Lung (tissue), 12 donors: ENCODE data around the gene PLCB4. TPM values are rescaled to one million over a fixed set of nuclear protein-coding genes. Genes with fewer than 3 reads are reported as not detected.

Experiments used
- ATAC-seq: fragments of 200-7000 bp; cut with Tn5 transposase; one replicate; pipeline ENCODE4 v1.9.1; 2020; ENCODE audit warnings: moderate number of reproducible peaks; ENCODE audit not compliant: insufficient read depth, low FRiP score
- DNase-seq, 3 donors: peaks; one replicate each; pipeline ENCODE4 v3.0.0-alpha.2; 2013 to 2017
- H3K27ac ChIP-seq, 2 donors: one replicate each; pipeline ENCODE4 v1.5.1; 2013; ENCODE audit warnings: mild to moderate bottlenecking in 2 of 2, moderate library complexity in 2 of 2, control low read depth in 1 of 2, inconsistent platforms in 1 of 2, low read depth in 1 of 2, low read length in 1 of 2
- H3K27me3 ChIP-seq, 3 donors: one replicate each; pipeline ENCODE4 v1.5.1; 2013; ENCODE audit warnings: low read length in 2 of 3; ENCODE audit not compliant: control insufficient read depth in 3 of 3, insufficient read depth in 3 of 3
- H3K36me3 ChIP-seq, 4 donors: one replicate each; pipeline ENCODE4 v1.5.1; 2013; ENCODE audit warnings: low read length in 4 of 4, mild to moderate bottlenecking in 1 of 4, moderate library complexity in 1 of 4; ENCODE audit not compliant: control insufficient read depth in 4 of 4, insufficient read depth in 4 of 4
- H3K4me1 ChIP-seq, 5 donors: one replicate each; pipeline ENCODE4 v1.5.1; 2013; ENCODE audit warnings: low read length in 5 of 5, mild to moderate bottlenecking in 2 of 5, moderate library complexity in 1 of 5; ENCODE audit not compliant: control insufficient read depth in 5 of 5, insufficient read depth in 5 of 5
- H3K4me3 ChIP-seq: one replicate; pipeline ENCODE4 v1.5.1; 2013; ENCODE audit warnings: mild to moderate bottlenecking, control low read depth, moderate library complexity
- H3K9ac ChIP-seq, 2 donors: one replicate each; pipeline ENCODE4 v1.5.1; 2013; ENCODE audit warnings: low read length in 2 of 2, control low read depth in 1 of 2; ENCODE audit not compliant: insufficient read depth in 1 of 2
- H3K9me3 ChIP-seq, 4 donors: one replicate each; pipeline ENCODE4 v1.5.1; 2013; ENCODE audit warnings: low read length in 3 of 4, mild to moderate bottlenecking in 1 of 4, moderate library complexity in 1 of 4; ENCODE audit not compliant: control insufficient read depth in 4 of 4, insufficient read depth in 3 of 4
- WGBS, 2 donors: extraction: QIAGEN DNeasy Blood & Tissue Kit; methylation state at CpG; one replicate each; pipeline ENCODE4 v1.1.7; 2013; 5-methylcytosine and 5-hydroxymethylcytosine counted together
- polyA plus RNA-seq, 2 donors: library from polyadenylated mRNA; stranded (reverse); fragments of 200-250 nt; gene quantifications; one replicate each; pipeline ENCODE4 v1.2.1, GENCODE V29; 2013
- total RNA-seq, 2 donors: library from RNA; depleted of rRNA in 1 of 2; stranded (reverse); fragments of >200 nt in 1 of 2; gene quantifications; one replicate each; pipeline ENCODE4 v1.2.1, GENCODE V29; 2014 to 2021
- TF ChIP-seq, protein P1 (sequence below): IDR thresholded peaks from 2 replicates; pipeline ENCODE4 v1.5.1; 2012; ENCODE audit warnings: mild to moderate bottlenecking; ENCODE audit errors: control extremely low read depth, extremely low read depth
- donor health status: control.
- donor health status: control.
- donor health status: Bipolar disorder and iron deficiency.
- donor health status: healthy.
- donor health status: DM: yes; HTN: yes; CAD: no.

Gene PLCB4
- total and polyA plus RNA-seq, 4 donors = 2.1 to 18.6 (median 5.6) TPM

GRCh38 chr20:9422321-9423057 lies 353.6 kb downstream of the PLCB4 start:
- Histone ChIP-seq H3K4me3 (no peak overlapping the region), H3K9ac (no peak overlapping the region), H3K4me1 (peaks cover 0 to 6% (median 2%) of the 10 kb centered on the region in 5 donors), H3K27ac (no peak overlapping the region), H3K27me3 (no peaks in the 10 kb centered on the region), H3K36me3 (peaks cover 0 to 24% (median under 1%) of the 10 kb centered on the region in 4 donors), H3K9me3 (no peaks in the 10 kb centered on the region)
- 84 to 89% methylated on average over 5 of the region's 5 CpGs for WGBS, 2 donors
- TF ChIP-seq, protein P1, sequence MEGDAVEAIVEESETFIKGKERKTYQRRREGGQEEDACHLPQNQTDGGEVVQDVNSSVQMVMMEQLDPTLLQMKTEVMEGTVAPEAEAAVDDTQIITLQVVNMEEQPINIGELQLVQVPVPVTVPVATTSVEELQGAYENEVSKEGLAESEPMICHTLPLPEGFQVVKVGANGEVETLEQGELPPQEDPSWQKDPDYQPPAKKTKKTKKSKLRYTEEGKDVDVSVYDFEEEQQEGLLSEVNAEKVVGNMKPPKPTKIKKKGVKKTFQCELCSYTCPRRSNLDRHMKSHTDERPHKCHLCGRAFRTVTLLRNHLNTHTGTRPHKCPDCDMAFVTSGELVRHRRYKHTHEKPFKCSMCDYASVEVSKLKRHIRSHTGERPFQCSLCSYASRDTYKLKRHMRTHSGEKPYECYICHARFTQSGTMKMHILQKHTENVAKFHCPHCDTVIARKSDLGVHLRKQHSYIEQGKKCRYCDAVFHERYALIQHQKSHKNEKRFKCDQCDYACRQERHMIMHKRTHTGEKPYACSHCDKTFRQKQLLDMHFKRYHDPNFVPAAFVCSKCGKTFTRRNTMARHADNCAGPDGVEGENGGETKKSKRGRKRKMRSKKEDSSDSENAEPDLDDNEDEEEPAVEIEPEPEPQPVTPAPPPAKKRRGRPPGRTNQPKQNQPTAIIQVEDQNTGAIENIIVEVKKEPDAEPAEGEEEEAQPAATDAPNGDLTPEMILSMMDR = no peak
- ATAC-seq (no peak), DNase-seq (no peak)

DNA sequence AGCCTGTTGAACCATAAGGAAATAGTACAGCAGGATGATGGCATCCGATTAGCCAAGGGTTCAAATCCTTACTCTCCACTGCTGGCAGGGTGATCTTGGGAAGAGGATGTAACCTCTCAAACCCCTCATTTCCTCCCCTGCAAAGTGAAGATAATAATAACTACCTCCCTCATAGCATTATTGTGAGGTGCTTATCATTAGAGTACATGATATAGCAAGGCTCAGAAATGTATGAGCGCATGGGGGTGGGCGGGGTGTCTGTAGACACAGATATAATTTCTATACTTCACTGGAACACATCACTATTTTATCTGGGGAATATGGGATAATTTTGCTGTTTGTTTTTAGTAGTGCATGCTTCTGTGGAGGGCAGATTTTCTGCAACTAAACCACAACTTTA lies 355.7 kb downstream of the PLCB4 start:
- no peak overlapping the region for H3K9ac ChIP-seq
- TF ChIP-seq, protein P1 = no peak
- no peaks in the 10 kb centered on the region for H3K27me3 ChIP-seq
- peaks cover 0 to 9% (median 6%) of the 10 kb centered on the region in 5 donors for H3K4me1 ChIP-seq
- no peak for ATAC-seq
- no peak for DNase-seq
- H3K36me3 ChIP-seq = peaks cover 0 to 31% (median under 1%) of the 10 kb centered on the region in 4 donors
- no peaks in the 10 kb centered on the region for H3K9me3 ChIP-seq
- H3K4me3 ChIP-seq = no peak overlapping the region
- 94 to 97% methylated on average over 3 of the region's 3 CpGs for WGBS, 2 donors
- no peak overlapping the region for H3K27ac ChIP-seq

- Histone ChIP-seq H3K9me3 (no peaks in the 10 kb centered on the region), H3K9ac (no peak overlapping the region), H3K36me3 (peaks cover 0 to 19% (median 2%) of the 10 kb centered on the region in 4 donors), H3K4me1 (peaks cover 0 to 9% (median 6%) of the 10 kb centered on the region in 5 donors), H3K27ac (no peak overlapping the region), H3K27me3 (no peaks in the 10 kb centered on the region), H3K4me3 (no peak overlapping the region)
- WGBS, 2 donors = 83 to 85% methylated on average over 9 of the region's 9 CpGs
- TF ChIP-seq, protein P1 = no peak
- no peak for ATAC-seq
- peak in 2 of 3 donors; percentile 15 to 18 for DNase-seq
Measured at GRCh38 chr20:9427430-9428291, 358.8 kb downstream of the PLCB4 start.
